Right hindlimb (tissue), 1 donor: Measurements from ENCODE around the gene ITPRIPL2.

Experiments
- DNase-seq: peaks from one replicate; pipeline ENCODE4 v3.0.0-alpha.2; 2018

The ITPRIPL2 gene

GRCh38 chr16:19123535-19124178, 9.9 kb downstream of the ITPRIPL2 start:
- DNase-seq: no peak

GRCh38 chr16:19126300-19126699, 12.5 kb downstream of the ITPRIPL2 start:
- DNase-seq: no peak

GRCh38 chr16:19127205-19127604, 13.4 kb downstream of the ITPRIPL2 start:
- DNase-seq: no peak

- no peak for DNase-seq
Observed at GRCh38 chr16:19127674-19128131, 13.9 kb downstream of the ITPRIPL2 start.

GRCh38 chr16:19128454-19129200, 14.9 kb downstream of the ITPRIPL2 start:
- DNase-seq: no peak

- no peak for DNase-seq
Observed at GRCh38 chr16:19130385-19130784, 16.6 kb downstream of the ITPRIPL2 start.

GRCh38 chr16:19130852-19131824, 17.4 kb downstream of the ITPRIPL2 start:
- DNase-seq: peak; percentile 75

- no peak for DNase-seq
Observed at GRCh38 chr16:19131825-19132218, 18.1 kb downstream of the ITPRIPL2 start.

- no peak for DNase-seq
Observed at GRCh38 chr16:19132255-19132654, 18.5 kb downstream of the ITPRIPL2 start.

GRCh38 chr16:19132898-19133297, 19.1 kb downstream of the ITPRIPL2 start:
- no peak for DNase-seq

- DNase-seq: no peak
Observed at GRCh38 chr16:19133600-19133999, 19.8 kb downstream of the ITPRIPL2 start.

GRCh38 chr16:19135201-19135842, 21.6 kb downstream of the ITPRIPL2 start:
- no peak for DNase-seq

- DNase-seq: peak; percentile 43
Observed at GRCh38 chr16:19135896-19136438, 22.2 kb downstream of the ITPRIPL2 start.

- DNase-seq: peak; percentile 44
Observed at GRCh38 chr16:19136549-19137196, 22.9 kb downstream of the ITPRIPL2 start.

GRCh38 chr16:19137201-19138128, 23.7 kb downstream of the ITPRIPL2 start:
- DNase-seq: peak; percentile 59

GRCh38 chr16:19138601-19139000, 24.8 kb downstream of the ITPRIPL2 start:
- peak; percentile 70 for DNase-seq

- no peak for DNase-seq
Observed at GRCh38 chr16:19139436-19140091, 25.8 kb downstream of the ITPRIPL2 start.

- DNase-seq: no peak
Observed at GRCh38 chr16:19140396-19140795, 26.6 kb downstream of the ITPRIPL2 start.

GRCh38 chr16:19142939-19143598, 29.3 kb downstream of the ITPRIPL2 start:
- DNase-seq: no peak

GRCh38 chr16:19143599-19143956, 29.8 kb downstream of the ITPRIPL2 start:
- DNase-seq: no peak
